HL-60 (cell line): Measurements from ENCODE around the gene SSBP4.
A peak's percentile ranks its signal among the peaks of the same experiment; 100 is the strongest.
"Not testable (repeated sequence)": the region's sequence is repeated elsewhere in the genome, so short reads cannot be mapped to it uniquely, and the experiment has no call there.

Experiments
- DNase-seq, 2 experiments: peaks; one replicate each; pipeline ENCODE4 v3.0.0-alpha.2; 2010 to 2020; ENCODE audit warnings: low read depth in 1 of 2, low spot score in 1 of 2
- H3K27ac ChIP-seq: fragments of 250-450 bp; sonication (Bioruptor Pico); replicated peaks from 2 replicates; pipeline ENCODE4 v1.5.1; 2020; ENCODE audit warnings: mild to moderate bottlenecking, moderate library complexity
- H3K27me3 ChIP-seq: fragments of 250-450 bp; sonication (Bioruptor Pico); 2 replicates; pipeline ENCODE4 v1.5.1; 2021; ENCODE audit warnings: mild to moderate bottlenecking, moderate library complexity; ENCODE audit not compliant: insufficient read depth, poor library complexity, severe bottlenecking
- H3K4me3 ChIP-seq: replicated peaks from 2 replicates; pipeline ENCODE4 v1.5.1; 2011; ENCODE audit warnings: mild to moderate bottlenecking, control low read depth, low read length; ENCODE audit not compliant: insufficient read depth
- CTCF ChIP-seq: IDR thresholded peaks from one replicate; pipeline ENCODE4 v1.5.1; 2011; ENCODE audit warnings: low read length, control low read depth, inconsistent platforms; ENCODE audit not compliant: insufficient read depth
- GABPA ChIP-seq: IDR thresholded peaks from 2 replicates; pipeline ENCODE4 v1.6.1; 2012; ENCODE audit warnings: low read depth
- POLR2AphosphoS5 ChIP-seq: IDR thresholded peaks from 2 replicates; pipeline ENCODE4 v1.6.1; 2012; ENCODE audit warnings: low read depth
- SPI1 ChIP-seq: IDR thresholded peaks from 2 replicates; pipeline ENCODE4 v1.6.1; 2012; ENCODE audit warnings: low read depth, mild to moderate bottlenecking, borderline replicate concordance
- TF ChIP-seq, protein P1 (sequence below): IDR thresholded peaks from 2 replicates; pipeline ENCODE4 v1.6.1; 2012; ENCODE audit warnings: low read depth; ENCODE audit not compliant: insufficient replicate concordance

Gene SSBP4

GRCh38 chr19:18401580-18402112 lies 17.6 kb upstream of the SSBP4 start:
- H3K4me3 ChIP-seq: no peak overlapping the region
- H3K27ac ChIP-seq: peak overlapping the region; percentile 78
- no peaks in the 10 kb centered on the region for H3K27me3 ChIP-seq
- peak; percentile 87 to 98 for DNase-seq
- TF ChIP-seq GABPA (peak; percentile 51; the same call in 1 of the 2 replicates), POLR2AphosphoS5 (peak; percentile 62), SPI1 (peak; percentile 99), CTCF (peak; percentile 55)
- TF ChIP-seq, protein P1, sequence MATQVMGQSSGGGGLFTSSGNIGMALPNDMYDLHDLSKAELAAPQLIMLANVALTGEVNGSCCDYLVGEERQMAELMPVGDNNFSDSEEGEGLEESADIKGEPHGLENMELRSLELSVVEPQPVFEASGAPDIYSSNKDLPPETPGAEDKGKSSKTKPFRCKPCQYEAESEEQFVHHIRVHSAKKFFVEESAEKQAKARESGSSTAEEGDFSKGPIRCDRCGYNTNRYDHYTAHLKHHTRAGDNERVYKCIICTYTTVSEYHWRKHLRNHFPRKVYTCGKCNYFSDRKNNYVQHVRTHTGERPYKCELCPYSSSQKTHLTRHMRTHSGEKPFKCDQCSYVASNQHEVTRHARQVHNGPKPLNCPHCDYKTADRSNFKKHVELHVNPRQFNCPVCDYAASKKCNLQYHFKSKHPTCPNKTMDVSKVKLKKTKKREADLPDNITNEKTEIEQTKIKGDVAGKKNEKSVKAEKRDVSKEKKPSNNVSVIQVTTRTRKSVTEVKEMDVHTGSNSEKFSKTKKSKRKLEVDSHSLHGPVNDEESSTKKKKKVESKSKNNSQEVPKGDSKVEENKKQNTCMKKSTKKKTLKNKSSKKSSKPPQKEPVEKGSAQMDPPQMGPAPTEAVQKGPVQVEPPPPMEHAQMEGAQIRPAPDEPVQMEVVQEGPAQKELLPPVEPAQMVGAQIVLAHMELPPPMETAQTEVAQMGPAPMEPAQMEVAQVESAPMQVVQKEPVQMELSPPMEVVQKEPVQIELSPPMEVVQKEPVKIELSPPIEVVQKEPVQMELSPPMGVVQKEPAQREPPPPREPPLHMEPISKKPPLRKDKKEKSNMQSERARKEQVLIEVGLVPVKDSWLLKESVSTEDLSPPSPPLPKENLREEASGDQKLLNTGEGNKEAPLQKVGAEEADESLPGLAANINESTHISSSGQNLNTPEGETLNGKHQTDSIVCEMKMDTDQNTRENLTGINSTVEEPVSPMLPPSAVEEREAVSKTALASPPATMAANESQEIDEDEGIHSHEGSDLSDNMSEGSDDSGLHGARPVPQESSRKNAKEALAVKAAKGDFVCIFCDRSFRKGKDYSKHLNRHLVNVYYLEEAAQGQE: no peak

DNA sequence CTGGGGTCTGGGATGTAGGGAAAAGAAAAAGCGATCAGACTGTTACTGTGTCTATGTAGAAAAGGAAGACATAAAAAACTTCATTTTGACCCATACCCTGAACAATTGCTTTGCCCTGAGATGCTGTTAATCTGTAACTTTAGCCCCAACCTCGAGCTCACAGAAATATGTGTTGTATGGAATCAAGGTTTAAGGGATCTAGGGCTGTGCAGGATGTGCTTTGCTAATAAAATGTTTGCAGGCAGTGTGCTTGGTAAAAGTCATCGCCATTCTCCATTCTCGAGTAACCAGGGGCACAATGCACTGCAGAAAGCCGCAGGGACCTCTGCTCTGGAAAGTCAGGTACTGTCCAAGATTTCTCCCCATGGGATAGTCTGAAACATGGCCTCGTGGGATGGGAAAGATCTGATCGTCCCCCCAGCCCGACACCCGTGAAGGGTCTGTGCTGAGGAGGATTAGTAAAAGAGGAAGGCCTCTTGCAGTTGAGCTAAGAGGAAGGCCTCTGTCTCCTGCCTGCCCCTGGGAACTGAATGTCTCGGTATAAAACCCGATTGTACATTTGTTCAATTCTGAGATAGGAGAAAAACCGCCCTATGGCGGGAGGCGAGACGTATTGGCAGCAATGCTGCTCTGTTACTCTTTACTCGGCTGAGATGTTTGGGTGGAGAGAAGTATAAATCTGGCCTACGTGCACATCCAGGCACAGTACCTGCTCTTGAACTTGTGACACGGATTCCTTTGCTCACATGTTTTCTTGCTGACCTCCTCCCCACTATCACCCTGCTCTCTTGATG lies 16.5 kb upstream of the SSBP4 start:
- peak in 1 of 2 experiments; percentile 63 for DNase-seq
- H3K27me3 ChIP-seq, H3K4me3 ChIP-seq: not testable (repeated sequence)
- peak; percentile 86 for TF ChIP-seq SPI1
- H3K27ac ChIP-seq: peak overlapping the region; percentile 78

- not testable (repeated sequence) for H3K27me3 ChIP-seq, H3K4me3 ChIP-seq, DNase-seq
These were observed 13.4 kb upstream of the SSBP4 start for GRCh38 chr19:18405754-18406153.

DNA sequence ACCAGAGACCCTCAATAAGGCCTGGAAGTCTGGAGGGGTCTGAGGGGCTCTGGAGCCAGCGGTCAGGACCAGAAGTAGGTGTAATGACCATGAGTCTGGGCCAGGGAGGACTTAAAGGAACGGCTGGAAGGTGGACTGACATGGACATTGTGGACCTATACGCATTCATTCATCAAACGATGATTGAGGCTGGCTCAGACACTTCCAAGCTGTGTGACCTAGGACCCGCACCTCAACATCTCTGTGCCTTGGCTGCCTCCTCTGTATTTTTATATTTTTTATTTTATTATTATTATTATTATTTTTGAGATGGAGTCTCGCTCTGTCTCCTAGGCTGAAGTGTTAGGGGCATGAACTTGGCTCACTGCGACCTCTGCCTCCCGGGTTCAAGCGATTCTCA lies 12.4 kb upstream of the SSBP4 start:
- Histone ChIP-seq H3K27me3 (no peaks in the 10 kb centered on the region), H3K4me3 (no peak overlapping the region), H3K27ac (no peak overlapping the region)
- TF ChIP-seq SPI1: no peak
- TF ChIP-seq CTCF: no peak
- TF ChIP-seq, protein P1: no peak
- DNase-seq: no peak

More at GRCh38 chr19:18405754-18406153, 13.4 kb upstream of the SSBP4 start:
- H3K27ac ChIP-seq: not testable (repeated sequence)
